Body of pancreas (tissue), 4 donors: ENCODE measurements around the gene PLAGL1. TPM values are rescaled to one million over a fixed set of nuclear protein-coding genes. Genes with fewer than 3 reads are reported as not detected.

Source experiments
- ATAC-seq: fragments of 150-250 bp; one replicate; pipeline ENCODE4 v1.9.1; 2016
- DNase-seq, 4 donors: peaks; one replicate each; pipeline ENCODE4 v3.0.0-alpha.2; 2019
- H3K27ac ChIP-seq, 4 donors: fragments of 200-600 bp; sonication (generic); 1 replicate in 3 of 4; 2 replicates in 1 of 4; pipeline versions ENCODE4 v1.5.1 to v1.6.1; 2016 to 2019; ENCODE audit warnings: mild to moderate bottlenecking in 1 of 4, mixed read lengths in 1 of 4, moderate library complexity in 1 of 4
- H3K27me3 ChIP-seq, 2 donors: fragments of 200-600 bp; sonication (generic); one replicate each; pipeline ENCODE4 v1.6.0; 2016; ENCODE audit warnings: mild to moderate bottlenecking in 1 of 2
- H3K36me3 ChIP-seq, 2 donors: fragments of 200-600 bp; sonication (generic); replicated peaks in 1 of 2; 2 replicates each; pipeline ENCODE4 v1.5.1; 2016; ENCODE audit warnings: low read depth in 2 of 2; ENCODE audit not compliant: insufficient read depth in 1 of 2
- H3K4me1 ChIP-seq: fragments of 200-600 bp; sonication (generic); one replicate; pipeline ENCODE4 v1.6.0; 2016
- H3K4me3 ChIP-seq, 2 donors: fragments of 200-600 bp; sonication (generic); 1 replicate in 1 of 2; 2 replicates in 1 of 2; pipeline ENCODE4 v1.5.1; 2016 to 2019
- H3K9me3 ChIP-seq, 3 donors: fragments of 200-600 bp; sonication (generic); 1 replicate in 2 of 3; 2 replicates in 1 of 3; pipeline ENCODE4 v1.5.1; 2016
- POLR2A ChIP-seq, 3 donors: fragments of 450-650 bp; IDR thresholded peaks; one replicate each; pipeline ENCODE4 v1.6.1; 2016; ENCODE audit warnings: antibody characterized with exemption in 3 of 3, mild to moderate bottlenecking in 2 of 3
- WGBS, 2 donors: methylation state at CpG; one replicate each; pipeline ENCODE4 v1.1.5; 2017; 5-methylcytosine and 5-hydroxymethylcytosine counted together
- intact Hi-C: fragments of 100-400 bp; cut with DNase I; formaldehyde crosslinking; loops from one replicate; pipeline ENCODE4 v1.15.1; 2023
- total RNA-seq, 2 donors: library from RNA; depleted of rRNA; stranded (reverse); fragments of >200 nt; gene quantifications; one replicate each; pipeline ENCODE4 v1.1.0, GENCODE V29; 2016
- TF ChIP-seq, protein P1 (sequence below), 7 experiments: fragments of 450-650 bp in 4 of 7; fragments of 200-600 bp in 3 of 7; sonication (generic) in 3 of 7; IDR thresholded peaks; one replicate each; pipeline ENCODE4 v1.5.1; 2016 to 2019; ENCODE audit warnings: antibody characterized with exemption in 7 of 7

Gene PLAGL1
- total RNA-seq, 2 donors from 2014 or later: 22.1 to 23.3 TPM

DNA sequence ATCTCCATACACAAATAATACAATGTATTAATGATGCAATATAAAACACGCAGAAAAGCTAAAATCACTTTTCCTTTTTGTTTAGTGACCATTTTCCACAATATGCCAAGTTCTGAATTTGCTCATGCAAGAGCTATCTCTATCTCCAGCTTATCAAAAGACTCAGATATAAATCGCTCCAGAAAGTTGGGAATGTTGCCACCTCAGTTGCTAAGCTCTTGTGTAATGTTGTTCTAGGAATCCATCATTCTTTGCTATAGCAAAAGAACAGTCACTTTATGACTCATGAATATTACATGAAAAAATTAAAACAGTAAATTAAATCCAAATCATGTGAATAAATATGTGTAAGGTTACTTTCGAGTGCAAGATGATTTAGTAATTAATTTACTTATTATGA is 8.7 kb downstream of the PLAGL1 start:
- Histone ChIP-seq H3K9me3 (no peaks in the 10 kb centered on the region), H3K27me3 (no peaks in the 10 kb centered on the region), H3K27ac (no peak overlapping the region), H3K4me3 (no peak overlapping the region), H3K36me3 (no peaks in the 10 kb centered on the region), H3K4me1 (no peaks in the 10 kb centered on the region)
- 71 to 74% methylated on average over 3 of the region's 3 CpGs for WGBS, 2 donors
- DNase-seq: no peak
- TF ChIP-seq, protein P1, sequence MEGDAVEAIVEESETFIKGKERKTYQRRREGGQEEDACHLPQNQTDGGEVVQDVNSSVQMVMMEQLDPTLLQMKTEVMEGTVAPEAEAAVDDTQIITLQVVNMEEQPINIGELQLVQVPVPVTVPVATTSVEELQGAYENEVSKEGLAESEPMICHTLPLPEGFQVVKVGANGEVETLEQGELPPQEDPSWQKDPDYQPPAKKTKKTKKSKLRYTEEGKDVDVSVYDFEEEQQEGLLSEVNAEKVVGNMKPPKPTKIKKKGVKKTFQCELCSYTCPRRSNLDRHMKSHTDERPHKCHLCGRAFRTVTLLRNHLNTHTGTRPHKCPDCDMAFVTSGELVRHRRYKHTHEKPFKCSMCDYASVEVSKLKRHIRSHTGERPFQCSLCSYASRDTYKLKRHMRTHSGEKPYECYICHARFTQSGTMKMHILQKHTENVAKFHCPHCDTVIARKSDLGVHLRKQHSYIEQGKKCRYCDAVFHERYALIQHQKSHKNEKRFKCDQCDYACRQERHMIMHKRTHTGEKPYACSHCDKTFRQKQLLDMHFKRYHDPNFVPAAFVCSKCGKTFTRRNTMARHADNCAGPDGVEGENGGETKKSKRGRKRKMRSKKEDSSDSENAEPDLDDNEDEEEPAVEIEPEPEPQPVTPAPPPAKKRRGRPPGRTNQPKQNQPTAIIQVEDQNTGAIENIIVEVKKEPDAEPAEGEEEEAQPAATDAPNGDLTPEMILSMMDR (IDR thresholded peaks at IDR 0.05): no peak
- TF ChIP-seq POLR2A (IDR thresholded peaks at IDR 0.05): no peak
- ATAC-seq: no peak
- intact Hi-C loops: no loop called here

DNA sequence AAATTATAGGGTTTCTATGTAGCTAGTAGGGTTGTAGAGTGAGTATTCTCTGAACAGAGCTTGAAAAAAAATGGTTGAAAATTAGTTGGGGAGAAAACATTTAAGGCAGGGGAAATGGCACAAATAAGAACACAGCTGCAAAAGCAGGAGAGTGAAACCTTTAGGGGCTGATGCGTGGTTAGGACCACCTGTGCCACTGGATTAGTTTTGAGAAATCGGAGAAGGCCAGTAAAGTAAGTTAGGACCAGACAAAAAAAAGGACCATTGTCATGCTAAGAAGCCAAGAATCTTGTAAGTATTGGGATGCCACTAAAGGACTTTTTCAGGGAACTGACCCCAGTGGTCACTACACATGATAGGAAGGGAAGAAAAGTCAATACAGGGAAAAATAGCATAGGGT is 9.4 kb downstream of the PLAGL1 start:
- no peaks in the 10 kb centered on the region for H3K36me3 ChIP-seq
- H3K4me3 ChIP-seq: no peak overlapping the region
- no peak overlapping the region for H3K27ac ChIP-seq
- H3K27me3 ChIP-seq: no peaks in the 10 kb centered on the region
- no peak for DNase-seq
- no peaks in the 10 kb centered on the region for H3K4me1 ChIP-seq
- H3K9me3 ChIP-seq: no peaks in the 10 kb centered on the region
- WGBS, 2 donors: 87 to 93% methylated on average over 2 of the region's 2 CpGs
- TF ChIP-seq POLR2A (IDR thresholded peaks at IDR 0.05): no peak
- TF ChIP-seq, protein P1 (IDR thresholded peaks at IDR 0.05): no peak
- no peak for ATAC-seq
- intact Hi-C loops: no loop called here

DNA sequence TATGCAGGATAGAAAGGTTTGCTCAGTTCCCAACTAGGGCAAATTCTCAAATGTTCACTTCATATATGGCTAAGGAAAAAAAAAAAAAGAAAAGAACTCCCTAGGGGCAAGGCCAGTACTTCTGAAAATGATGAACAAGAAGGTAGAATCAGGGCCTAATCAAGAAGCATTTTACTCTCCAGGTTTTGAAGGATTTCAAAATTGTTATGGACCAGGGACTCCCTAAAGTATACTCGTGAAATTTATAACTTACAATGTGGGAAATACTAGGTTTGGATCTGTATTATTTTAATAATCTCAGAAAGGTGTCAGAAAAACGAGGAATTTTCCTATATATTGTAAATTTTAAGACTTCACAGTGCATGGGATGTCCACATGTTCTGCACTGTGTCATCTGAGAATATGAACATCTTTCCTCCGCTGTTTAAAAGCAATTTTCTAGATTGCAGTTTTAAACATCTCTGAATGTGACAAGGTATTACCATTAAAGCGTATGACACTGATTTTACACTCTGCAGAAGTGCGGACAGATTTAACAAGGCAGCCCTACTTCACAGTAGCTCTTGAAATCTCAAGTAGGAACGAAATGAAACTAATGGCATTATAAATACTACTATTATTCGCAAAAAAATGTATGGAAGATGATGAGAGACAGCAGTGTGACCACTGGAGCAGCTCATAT is 14.0 kb downstream of the PLAGL1 start:
- no peaks in the 10 kb centered on the region for H3K36me3 ChIP-seq
- no peaks in the 10 kb centered on the region for H3K4me1 ChIP-seq
- DNase-seq (no peak), ATAC-seq (no peak)
- no peak for TF ChIP-seq POLR2A (IDR thresholded peaks at IDR 0.05)
- 82 to 86% methylated on average over 7 of the region's 7 CpGs for WGBS, 2 donors
- H3K27me3 ChIP-seq: no peaks in the 10 kb centered on the region
- H3K9me3 ChIP-seq: no peaks in the 10 kb centered on the region
- intact Hi-C loops: no loop called here
- no peak overlapping the region for H3K4me3 ChIP-seq
- no peak overlapping the region for H3K27ac ChIP-seq

DNA sequence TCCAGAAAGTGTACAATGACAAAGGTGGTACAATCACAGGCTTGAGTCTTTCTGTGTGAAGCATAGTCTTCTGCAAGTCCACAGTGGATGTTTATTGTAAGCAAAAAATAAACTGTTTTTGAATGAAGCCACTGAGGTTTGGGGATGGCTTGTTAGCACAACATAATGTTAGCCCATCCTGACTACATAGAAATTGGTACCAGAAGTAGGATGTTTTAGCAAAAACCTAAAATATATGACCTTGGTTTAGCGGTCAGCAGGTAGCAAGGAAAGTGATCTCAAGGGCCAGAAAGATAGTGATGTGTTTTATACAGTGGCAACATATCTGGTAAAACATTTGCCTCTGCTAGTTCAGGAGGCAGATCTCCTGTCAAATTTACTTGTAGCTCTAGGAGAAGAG is 15.8 kb downstream of the PLAGL1 start:
- Histone ChIP-seq H3K4me3 (no peak overlapping the region), H3K27ac (no peak overlapping the region), H3K9me3 (no peaks in the 10 kb centered on the region), H3K27me3 (no peaks in the 10 kb centered on the region), H3K4me1 (no peaks in the 10 kb centered on the region), H3K36me3 (no peaks in the 10 kb centered on the region)
- DNase-seq (no peak), ATAC-seq (no peak)
- intact Hi-C loops: no loop called here
- no peak for TF ChIP-seq POLR2A (IDR thresholded peaks at IDR 0.05)
- TF ChIP-seq, protein P1 (IDR thresholded peaks at IDR 0.05): no peak
- 92 to 97% methylated on average over 1 of the region's 1 CpG for WGBS, 2 donors

DNA sequence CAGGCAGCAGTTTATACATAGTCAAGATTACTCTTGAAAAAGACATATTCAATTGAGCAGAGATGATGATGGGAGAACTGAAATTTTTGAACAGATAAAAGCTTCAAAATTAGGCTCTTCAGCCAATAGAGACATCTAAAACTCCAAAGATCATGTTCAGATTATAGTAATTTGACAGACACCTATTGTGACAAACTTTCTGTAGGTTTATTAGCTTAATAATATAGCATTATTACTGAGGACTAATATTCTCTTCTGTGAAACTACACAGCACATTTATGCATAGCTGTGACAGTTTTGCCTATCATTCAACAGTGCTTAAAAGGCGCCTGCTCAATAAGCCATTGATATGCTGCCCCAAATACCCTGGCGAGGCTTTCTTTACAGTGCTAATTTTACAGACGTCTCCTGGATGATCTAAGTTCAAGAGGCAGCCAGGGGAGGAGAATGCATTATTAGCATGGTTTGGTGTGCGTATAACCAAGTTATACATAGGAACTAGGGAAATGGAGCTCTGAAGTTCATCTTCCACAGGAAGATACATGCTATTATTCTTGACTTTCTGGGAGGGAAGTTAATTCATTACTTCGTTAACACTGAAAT is 21.5 kb downstream of the PLAGL1 start:
- intact Hi-C loops: no loop called here
- Histone ChIP-seq H3K36me3 (no peaks in the 10 kb centered on the region), H3K9me3 (no peaks in the 10 kb centered on the region), H3K4me3 (no peak overlapping the region), H3K27ac (no peak overlapping the region), H3K27me3 (no peaks in the 10 kb centered on the region), H3K4me1 (no peaks in the 10 kb centered on the region)
- DNase-seq: no peak
- no peak for ATAC-seq
- 68 to 79% methylated on average over 5 of the region's 5 CpGs for WGBS, 2 donors
- TF ChIP-seq POLR2A (IDR thresholded peaks at IDR 0.05): no peak
- TF ChIP-seq, protein P1 (IDR thresholded peaks at IDR 0.05): no peak
